Measurements from ENCODE around the gene IL17RD.

IL17RD gene

GRCh38 chr3:57164657-57165573 lies at the start of gene IL17RD:
IL17RD (minus strand) TSS chr3:57165353; CDS start chr3:57165286, 67 bp downstream.
- DNase-seq, result peak; percentile 58

GRCh38 chr3:57206423-57206822 lies 41.3 kb upstream of the IL17RD start:
- DNase-seq, result no peak

- no peak for DNase-seq
Observed at GRCh38 chr3:57199895-57200297, 34.7 kb upstream of the IL17RD start, which contains the start of gene HESX1. HESX1 (minus strand) TSS chr3:57199978; CDS start chr3:57199918, 60 bp downstream.

- DNase-seq, result no peak
Observed at GRCh38 chr3:57194641-57195040, 29.5 kb upstream of the IL17RD start.

GRCh38 chr3:57192028-57192427 lies 26.9 kb upstream of the IL17RD start:
- no peak for DNase-seq

GRCh38 chr3:57184526-57184925 lies 19.4 kb upstream of the IL17RD start:
- no peak for DNase-seq

- DNase-seq, result peak; percentile 54
Observed at GRCh38 chr3:57179580-57180410, 14.6 kb upstream of the IL17RD start.

GRCh38 chr3:57176045-57176444 lies 10.9 kb upstream of the IL17RD start:
- no peak for DNase-seq

- no peak for DNase-seq
Observed at GRCh38 chr3:57173687-57174086, 8.5 kb upstream of the IL17RD start.

- DNase-seq, result no peak
Observed at GRCh38 chr3:57170946-57171345, 5.8 kb upstream of the IL17RD start.

GRCh38 chr3:57169872-57170623 lies 4.9 kb upstream of the IL17RD start:
- DNase-seq, result peak; percentile 65

- DNase-seq, result no peak
Observed at GRCh38 chr3:57169108-57169507, 4.0 kb upstream of the IL17RD start.

- no peak for DNase-seq
Observed at GRCh38 chr3:57168151-57168550, 3.0 kb upstream of the IL17RD start.

- DNase-seq, result no peak
Observed at GRCh38 chr3:57166660-57167059, 1.5 kb upstream of the IL17RD start.

- DNase-seq, result no peak
Observed at GRCh38 chr3:57165641-57166040, 488 bp upstream of the IL17RD start.

- peak; percentile 29 for DNase-seq
Observed at GRCh38 chr3:57164217-57164656, 916 bp downstream of the IL17RD start.

- DNase-seq, result no peak
Observed at GRCh38 chr3:57163751-57164150, 1.4 kb downstream of the IL17RD start.

GRCh38 chr3:57161915-57162314 lies 3.2 kb downstream of the IL17RD start:
- no peak for DNase-seq

GRCh38 chr3:57160765-57161538 lies 4.2 kb downstream of the IL17RD start:
- no peak for DNase-seq

GRCh38 chr3:57160076-57160764 lies 4.9 kb downstream of the IL17RD start:
- DNase-seq, result no peak
